Activated CD8-positive, alpha-beta memory T cell treated with anti-CD3 and anti-CD28 coated beads for 24 hours (primary cell): ENCODE results near the gene B3GALNT1.
"Not testable (repeated sequence)": the region's sequence is repeated elsewhere in the genome, so short reads cannot be mapped to it uniquely, and the experiment has no call there.

Source experiments
- DNase-seq: peaks from one replicate; pipeline ENCODE4 v3.0.0-alpha.2; 2020

B3GALNT1 gene

GRCh38 chr3:161072751-161073150 lies 32.4 kb downstream of the B3GALNT1 start:
- no peak for DNase-seq

DNA sequence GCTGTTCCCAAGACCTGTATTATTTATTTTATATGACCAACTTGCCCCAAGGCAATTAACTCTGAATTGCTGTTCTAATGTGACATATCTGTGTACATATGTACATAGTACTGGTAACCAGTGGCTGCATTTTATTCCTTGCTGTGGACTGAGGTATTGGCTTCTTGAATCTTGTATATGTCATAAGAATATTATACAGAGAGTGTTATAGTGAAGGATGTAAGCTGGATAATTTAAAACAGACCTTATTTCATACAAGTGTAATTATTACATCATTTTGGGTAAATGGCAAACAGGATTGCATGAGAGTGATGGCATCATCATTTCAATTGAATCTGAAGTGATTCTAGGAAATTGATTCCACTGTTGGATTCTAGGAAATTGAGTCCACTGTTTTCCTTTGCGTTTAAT lies 32.9 kb downstream of the B3GALNT1 start:
- DNase-seq: no peak

DNA sequence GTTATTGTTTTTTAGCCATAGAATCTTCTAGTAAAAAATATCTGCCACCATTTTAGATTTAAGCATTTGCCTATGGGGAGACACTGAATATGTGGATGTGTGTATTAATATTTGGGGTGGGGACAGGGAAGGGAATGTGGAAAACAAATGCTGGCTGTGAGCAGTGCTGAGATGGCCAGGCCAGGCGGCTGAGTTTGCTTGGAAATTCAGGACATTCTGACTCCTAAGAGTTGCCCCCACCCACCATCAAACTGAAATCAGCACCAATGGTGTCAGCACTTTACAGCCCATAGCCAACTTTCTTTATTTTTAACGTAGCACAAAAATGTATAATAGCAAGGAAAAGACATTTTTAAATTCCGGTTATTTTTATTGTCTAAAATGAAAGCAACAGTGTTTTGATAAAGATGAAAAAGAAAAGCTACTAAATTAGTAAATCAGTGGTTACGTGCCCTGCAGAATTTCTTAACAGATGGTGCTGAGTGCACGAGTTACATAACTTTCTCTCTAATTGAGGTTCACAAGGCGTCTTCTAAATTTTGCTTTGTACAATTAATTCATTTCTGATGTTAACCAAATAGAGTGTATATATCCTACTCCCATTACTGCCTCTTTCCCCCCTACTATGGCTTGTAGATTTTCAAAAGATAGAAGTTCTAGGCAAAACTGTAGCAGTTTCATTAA lies 34.0 kb downstream of the B3GALNT1 start:
- DNase-seq: no peak

- no peak for DNase-seq
Measured at GRCh38 chr3:161070252-161070930, 34.8 kb downstream of the B3GALNT1 start.

DNA sequence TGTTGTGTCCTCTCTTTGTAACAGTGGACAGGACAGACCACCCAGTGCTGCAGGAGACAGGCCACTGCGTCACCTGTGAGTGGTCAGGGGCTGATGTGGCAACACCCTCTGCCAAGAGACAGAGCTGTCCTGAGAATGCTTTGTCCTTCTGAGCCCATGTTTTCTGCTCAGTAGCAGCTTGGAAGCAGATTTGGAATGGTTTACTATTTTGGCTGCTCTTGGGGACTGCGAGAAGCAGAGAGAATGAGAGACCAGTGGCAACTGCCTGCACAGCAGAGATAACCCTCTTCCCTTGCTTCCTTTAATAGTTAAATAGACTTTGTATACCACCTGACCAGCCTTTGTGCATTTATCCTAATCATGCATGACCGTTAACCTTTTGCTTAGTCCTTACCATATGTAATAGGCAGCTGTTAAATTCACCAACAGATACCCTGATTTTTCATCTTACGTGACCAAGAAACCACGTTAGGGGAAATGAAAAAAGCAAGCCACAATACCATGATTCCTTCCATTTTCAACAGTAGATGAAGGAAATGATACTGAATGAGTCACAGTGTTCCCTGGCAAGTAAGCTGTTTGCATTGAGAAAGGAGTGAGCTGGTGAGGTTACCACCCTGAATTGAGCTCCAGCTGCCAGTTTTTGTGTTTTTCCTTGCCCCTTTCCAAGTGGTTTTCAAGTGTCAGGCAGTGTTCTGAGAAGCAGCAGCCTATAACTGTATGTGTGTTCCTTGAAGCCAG lies 35.5 kb downstream of the B3GALNT1 start:
- no peak for DNase-seq

DNA sequence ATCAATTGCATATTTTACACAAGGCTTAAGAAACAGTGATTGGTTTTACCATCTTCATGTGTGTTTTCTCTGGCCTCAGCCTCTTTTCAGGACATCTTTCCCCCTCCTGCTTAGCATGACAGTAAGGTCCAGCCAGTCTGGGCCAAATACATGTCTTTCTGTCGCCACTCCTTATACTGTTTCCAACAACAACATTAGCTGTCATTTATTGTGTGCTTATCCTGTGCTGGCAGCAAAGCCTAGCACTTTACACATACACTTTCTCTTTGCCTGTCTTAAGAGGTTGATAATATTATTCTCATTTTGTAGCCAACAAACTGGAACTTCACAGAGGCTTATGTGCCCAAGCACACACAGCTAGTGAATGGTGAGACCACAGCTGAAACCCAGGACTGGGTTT lies 37.8 kb downstream of the B3GALNT1 start:
- no peak for DNase-seq

DNA sequence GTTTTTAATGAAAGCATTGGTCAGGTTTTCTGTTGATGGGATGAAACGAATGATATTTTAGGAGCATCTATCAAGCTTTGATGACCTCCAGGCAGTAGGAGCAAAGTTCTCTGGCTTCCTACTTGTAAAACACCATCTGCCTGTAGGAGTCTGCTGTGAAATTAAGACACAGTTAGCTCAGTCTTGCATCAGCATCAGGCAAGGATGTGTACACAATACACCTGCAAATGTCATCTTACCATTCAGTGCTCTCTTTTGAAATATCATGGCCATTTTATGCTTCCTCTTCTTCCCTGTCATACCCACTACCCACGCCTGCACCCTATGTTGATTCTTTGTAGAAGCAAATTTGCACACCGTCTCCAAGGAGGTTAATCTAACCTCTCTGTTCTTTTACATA lies 38.2 kb downstream of the B3GALNT1 start:
- DNase-seq: no peak

DNA sequence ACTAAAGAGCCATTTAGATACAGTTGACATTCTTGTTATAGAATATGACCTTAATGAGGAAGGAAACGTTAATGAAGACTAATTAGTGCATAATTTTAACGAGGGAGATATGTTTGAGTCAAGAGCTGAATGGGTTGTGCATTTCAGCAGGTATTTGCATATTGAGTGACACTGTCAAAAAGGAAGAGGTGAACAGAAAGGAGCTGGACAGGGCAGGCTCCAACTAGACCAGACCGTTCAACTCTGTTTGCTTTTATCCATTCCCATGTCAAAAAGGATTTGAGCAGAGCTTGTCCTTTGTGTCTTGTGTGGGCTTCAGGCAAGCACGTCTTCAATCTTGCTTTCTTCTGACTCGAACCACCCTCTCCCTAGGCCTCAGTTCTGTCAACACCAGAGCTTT lies 40.7 kb downstream of the B3GALNT1 start:
- DNase-seq: no peak

DNA sequence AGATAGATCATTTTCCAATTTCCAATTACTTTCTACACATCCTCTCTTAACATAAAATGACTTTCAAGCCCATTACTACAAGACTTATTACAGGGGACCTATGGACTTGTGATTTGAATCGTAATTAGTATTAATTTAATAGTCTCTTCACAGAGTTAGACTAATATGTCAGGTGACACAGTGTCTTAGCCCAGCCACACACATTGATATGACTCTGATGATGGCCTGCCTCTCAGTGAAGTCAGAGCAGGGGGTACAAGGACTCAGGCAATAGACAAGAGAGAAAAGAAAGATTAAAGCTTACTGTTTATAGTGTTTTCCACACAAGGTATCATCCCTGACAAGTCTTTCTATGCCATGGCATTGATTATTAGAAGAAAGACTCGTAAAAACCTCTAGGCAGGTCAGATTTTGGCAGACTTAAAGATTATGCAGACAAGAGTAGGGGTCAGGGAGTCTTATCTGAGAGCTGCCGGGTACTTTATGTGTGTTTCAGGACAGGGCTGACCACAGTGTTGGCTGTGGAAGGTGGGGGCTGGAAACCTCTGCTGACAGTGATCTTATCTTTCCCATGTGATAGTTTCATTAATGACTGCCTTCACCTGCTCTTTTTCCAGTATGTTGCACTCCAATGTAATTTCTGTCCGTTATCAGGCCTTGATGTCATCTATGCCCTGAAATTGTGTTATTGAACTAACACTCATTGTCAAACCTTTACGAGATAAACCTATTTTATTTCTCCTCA lies 50.1 kb downstream of the B3GALNT1 start:
- no peak for DNase-seq

- DNase-seq: no peak
Measured at GRCh38 chr3:161051856-161052255, 53.3 kb downstream of the B3GALNT1 start.

DNA sequence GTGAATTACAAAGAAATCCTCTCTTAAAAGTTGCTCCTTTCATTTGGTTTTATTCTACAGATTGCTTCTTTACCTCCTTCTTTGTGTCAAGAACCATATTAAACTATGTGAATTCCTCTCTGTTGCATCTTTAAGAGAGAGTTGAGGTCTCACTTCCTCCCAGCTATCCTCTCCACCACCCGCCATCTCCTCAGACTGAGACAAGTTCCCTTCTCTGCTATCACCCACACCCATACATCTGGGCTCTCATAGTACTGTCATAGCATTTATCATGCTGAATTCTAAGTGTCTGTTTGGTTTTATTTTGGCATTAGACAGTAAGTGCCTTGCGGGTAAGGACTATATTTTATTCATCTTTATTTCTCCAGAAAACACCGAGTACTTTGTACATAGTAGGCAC lies 54.2 kb downstream of the B3GALNT1 start:
- DNase-seq: no peak

- DNase-seq: no peak
Measured at GRCh38 chr3:161049683-161050248, 55.4 kb downstream of the B3GALNT1 start.

DNA sequence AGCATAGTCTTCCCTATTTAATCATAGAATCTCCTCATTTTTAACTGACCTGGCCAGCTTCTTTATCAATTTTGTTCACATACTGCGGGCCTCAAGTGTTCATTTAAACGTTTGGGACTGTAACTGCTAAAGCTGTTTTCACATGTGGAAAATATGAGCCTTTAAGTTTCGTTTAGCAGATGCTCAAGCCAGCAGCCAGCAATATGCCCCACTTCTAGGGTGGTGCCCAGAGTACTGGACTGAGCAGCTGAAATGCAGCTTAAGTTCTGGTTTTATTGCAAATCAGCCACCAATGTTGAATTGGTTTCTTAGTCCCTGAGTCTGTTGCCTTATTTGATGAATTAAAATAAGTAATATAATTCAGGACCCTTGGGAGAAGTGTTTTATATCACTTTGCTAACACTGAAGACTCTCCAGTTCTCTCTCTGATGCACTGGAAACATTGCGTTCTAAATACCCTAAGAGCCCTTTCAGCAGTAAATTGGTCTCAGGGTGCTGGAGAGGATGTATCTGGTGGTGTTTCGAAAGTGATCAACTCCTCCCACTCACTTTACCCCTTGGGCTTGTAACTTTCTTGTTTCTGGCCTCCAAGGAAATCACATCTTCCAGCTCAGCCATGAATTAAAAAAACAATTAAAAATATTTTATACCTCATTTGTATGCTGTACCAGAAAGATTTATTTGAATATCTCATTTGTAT lies 61.7 kb downstream of the B3GALNT1 start:
- no peak for DNase-seq

- DNase-seq: no peak
Measured at GRCh38 chr3:161042023-161042501, 63.1 kb downstream of the B3GALNT1 start.

DNA sequence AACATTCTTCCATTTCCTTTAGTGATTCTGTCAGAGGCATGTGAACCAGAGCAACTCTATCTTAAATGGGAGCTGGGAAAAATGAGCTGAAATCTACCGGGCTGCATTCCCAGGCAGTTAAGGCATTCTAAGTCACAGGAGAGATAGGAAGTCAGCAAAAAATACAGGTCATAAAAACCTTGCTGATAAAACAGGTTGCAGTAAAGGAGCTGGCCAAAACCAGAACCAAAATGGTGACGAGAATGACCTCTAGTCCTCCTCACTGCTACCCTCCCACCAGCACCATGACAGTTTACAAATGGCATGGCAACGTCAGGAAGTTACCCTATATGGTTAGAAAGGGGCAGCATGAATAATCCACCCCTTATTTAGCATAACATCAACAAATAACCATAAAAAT lies 66.4 kb downstream of the B3GALNT1 start:
- no peak for DNase-seq

- no peak for DNase-seq
Measured at GRCh38 chr3:161035711-161036110, 69.4 kb downstream of the B3GALNT1 start.

DNA sequence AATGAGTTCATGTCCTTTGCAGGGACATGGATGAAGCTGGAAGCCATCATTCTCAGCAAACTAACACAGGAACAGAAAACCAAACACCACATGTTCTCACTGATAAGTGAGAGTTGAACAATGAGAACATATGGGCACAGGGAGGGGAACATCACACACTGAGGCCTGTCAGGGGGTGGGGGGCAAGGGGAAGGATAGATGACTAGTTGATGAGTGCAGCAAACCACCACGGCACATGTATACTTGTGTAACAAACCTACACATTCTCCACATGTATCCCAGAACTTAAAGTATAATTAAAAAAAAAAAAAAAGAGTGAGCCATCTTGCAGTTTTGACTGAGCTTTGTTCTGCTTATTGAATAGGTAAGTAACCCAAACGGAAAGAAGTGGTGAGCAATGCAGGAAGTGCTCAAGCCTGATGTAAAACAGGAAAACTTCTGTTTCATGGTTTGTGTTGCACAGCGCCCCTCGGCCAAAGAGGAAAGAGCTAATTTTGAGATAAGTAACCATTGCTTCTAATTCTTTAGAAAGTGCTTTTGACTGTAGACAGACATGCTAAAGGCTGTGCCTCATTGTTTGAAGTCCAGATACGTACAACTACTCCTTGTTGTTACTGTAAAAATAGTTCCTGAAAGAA lies 70.1 kb downstream of the B3GALNT1 start:
- DNase-seq: not testable (repeated sequence)
